ENCODE measurements around the gene FAM234B. TPM values are rescaled to one million over a fixed set of nuclear protein-coding genes. Genes with fewer than 3 reads are reported as not detected.

FAM234B gene
- total RNA-seq, 2 experiments from 2014 or later = 3.0 to 3.2 TPM

GRCh38 chr12:13114251-13115052 is 70.3 kb downstream of the FAM234B start:
- ATAC-seq (ENCODE audit: poor library complexity) = no peak
- no peak overlapping the region for H3K27ac ChIP-seq (ENCODE audit: low read depth in 1 of 2, low read length in 2 of 2)
- ChIA-PET CTCF (no interaction called here), POLR2A (no interaction called here)
- peaks cover 0 to 3% of the 10 kb centered on the region in 2 experiments for H3K9me3 ChIP-seq (ENCODE audit: control insufficient read depth in 1 of 2, insufficient read depth in 1 of 2, low read length in 2 of 2)
- H3K4me3 ChIP-seq (ENCODE audit: low read length) = no peak overlapping the region
- Mint-ChIP-seq H3K4me3 (no peak overlapping the region), H3K27me3 (peaks cover 13% of the 10 kb centered on the region), H3K36me3 (ENCODE audit: low read depth) (no peaks in the 10 kb centered on the region), H3K4me1 (ENCODE audit: low read depth) (no peaks in the 10 kb centered on the region), H3K27ac (no peak overlapping the region), H3K9me3 (no peaks in the 10 kb centered on the region)
- no peaks in the 10 kb centered on the region for H3K36me3 ChIP-seq (ENCODE audit: insufficient read depth, low read length)
- H3K4me1 ChIP-seq (ENCODE audit: insufficient read depth, low read length) = no peaks in the 10 kb centered on the region
- peaks cover 0 to 2% of the 10 kb centered on the region in 2 experiments for H3K27me3 ChIP-seq (ENCODE audit: control insufficient read depth in 1 of 2, insufficient read depth in 2 of 2, low read length in 2 of 2)
- TF ChIP-seq CTCF (IDR thresholded peaks at IDR 0.05) = no peak
- intact Hi-C loops (cut with DNase I, micrococcal nuclease) = no loop called here
- no peak for DNase-seq

GRCh38 chr12:13116259-13116658 is 72.1 kb downstream of the FAM234B start:
- ATAC-seq (ENCODE audit: poor library complexity) (no peak), DNase-seq (no peak)
- H3K36me3 ChIP-seq (ENCODE audit: insufficient read depth, low read length) = no peaks in the 10 kb centered on the region
- no peak overlapping the region for H3K4me3 ChIP-seq (ENCODE audit: low read length)
- no peaks in the 10 kb centered on the region for H3K36me3 Mint-ChIP-seq (ENCODE audit: low read depth)
- H3K9me3 ChIP-seq (ENCODE audit: control insufficient read depth in 1 of 2, insufficient read depth in 1 of 2, low read length in 2 of 2) = peaks cover 0 to 3% of the 10 kb centered on the region in 2 experiments
- CTCF ChIA-PET = no interaction called here
- no peaks in the 10 kb centered on the region for H3K4me1 ChIP-seq (ENCODE audit: insufficient read depth, low read length)
- no peak for TF ChIP-seq CTCF (IDR thresholded peaks at IDR 0.05)
- no peak overlapping the region for H3K4me3 Mint-ChIP-seq
- peaks cover 13% of the 10 kb centered on the region for H3K27me3 Mint-ChIP-seq
- peaks cover 0 to 2% of the 10 kb centered on the region in 2 experiments for H3K27me3 ChIP-seq (ENCODE audit: control insufficient read depth in 1 of 2, insufficient read depth in 2 of 2, low read length in 2 of 2)
- no peaks in the 10 kb centered on the region for H3K9me3 Mint-ChIP-seq
- POLR2A ChIA-PET = no interaction called here
- intact Hi-C loops (cut with DNase I, micrococcal nuclease) = no loop called here
- H3K4me1 Mint-ChIP-seq (ENCODE audit: low read depth) = no peaks in the 10 kb centered on the region
- H3K27ac ChIP-seq (ENCODE audit: low read depth in 1 of 2, low read length in 2 of 2) = no peak overlapping the region
- H3K27ac Mint-ChIP-seq = no peak overlapping the region

GRCh38 chr12:13117029-13117428 is 72.8 kb downstream of the FAM234B start:
- ATAC-seq (ENCODE audit: poor library complexity) (no peak), DNase-seq (no peak)
- H3K36me3 ChIP-seq (ENCODE audit: insufficient read depth, low read length) = no peaks in the 10 kb centered on the region
- peaks cover 0 to under 1% of the 10 kb centered on the region in 2 experiments for H3K9me3 ChIP-seq (ENCODE audit: control insufficient read depth in 1 of 2, insufficient read depth in 1 of 2, low read length in 2 of 2)
- intact Hi-C loops (cut with DNase I, micrococcal nuclease) = no loop called here
- peaks cover 0 to under 1% of the 10 kb centered on the region in 2 experiments for H3K27me3 ChIP-seq (ENCODE audit: control insufficient read depth in 1 of 2, insufficient read depth in 2 of 2, low read length in 2 of 2)
- Mint-ChIP-seq H3K27ac (no peak overlapping the region), H3K27me3 (peaks cover 13% of the 10 kb centered on the region), H3K36me3 (ENCODE audit: low read depth) (no peaks in the 10 kb centered on the region), H3K4me1 (ENCODE audit: low read depth) (no peaks in the 10 kb centered on the region), H3K9me3 (no peaks in the 10 kb centered on the region), H3K4me3 (no peak overlapping the region)
- TF ChIP-seq CTCF (IDR thresholded peaks at IDR 0.05) = no peak
- CTCF ChIA-PET = no interaction called here
- no peak overlapping the region for H3K27ac ChIP-seq (ENCODE audit: low read depth in 1 of 2, low read length in 2 of 2)
- H3K4me3 ChIP-seq (ENCODE audit: low read length) = no peak overlapping the region
- H3K4me1 ChIP-seq (ENCODE audit: insufficient read depth, low read length) = no peaks in the 10 kb centered on the region
- POLR2A ChIA-PET = no interaction called here
